Activated CD4-positive, alpha-beta T cell treated with anti-CD3 and anti-CD28 coated beads, Interleukin-2, amount 50 U/mL, for 48 hours (primary cell): ENCODE measurements around the gene PPP6R3.
"Not testable (repeated sequence)": the region's sequence is repeated elsewhere in the genome, so short reads cannot be mapped to it uniquely, and the experiment has no call there.

Experiments used
- DNase-seq, 2 experiments: peaks; one replicate each; pipeline ENCODE4 v3.0.0-alpha.2; 2020

The PPP6R3 gene

GRCh38 chr11:68459886-68460740, 439 bp upstream of the PPP6R3 start:
- DNase-seq = peak; percentile 94 to 95

DNA sequence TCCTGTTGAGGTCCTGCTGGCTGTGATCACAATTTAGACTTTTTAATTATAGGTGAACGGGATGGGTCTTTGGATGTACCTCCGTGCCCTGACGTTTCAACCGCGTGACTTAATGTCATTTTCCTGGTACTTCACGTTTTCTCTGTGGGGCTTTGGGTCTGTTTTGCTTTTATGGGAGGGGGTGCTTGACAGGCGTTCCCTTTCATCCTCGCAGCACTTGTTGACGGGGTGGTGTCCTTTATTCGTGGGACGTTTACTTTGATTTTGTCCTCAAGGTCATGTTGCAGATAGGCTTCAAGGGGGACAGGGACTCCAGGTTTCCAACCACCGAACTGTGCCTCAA, 994 bp downstream of the PPP6R3 start:
- no peak for DNase-seq

DNA sequence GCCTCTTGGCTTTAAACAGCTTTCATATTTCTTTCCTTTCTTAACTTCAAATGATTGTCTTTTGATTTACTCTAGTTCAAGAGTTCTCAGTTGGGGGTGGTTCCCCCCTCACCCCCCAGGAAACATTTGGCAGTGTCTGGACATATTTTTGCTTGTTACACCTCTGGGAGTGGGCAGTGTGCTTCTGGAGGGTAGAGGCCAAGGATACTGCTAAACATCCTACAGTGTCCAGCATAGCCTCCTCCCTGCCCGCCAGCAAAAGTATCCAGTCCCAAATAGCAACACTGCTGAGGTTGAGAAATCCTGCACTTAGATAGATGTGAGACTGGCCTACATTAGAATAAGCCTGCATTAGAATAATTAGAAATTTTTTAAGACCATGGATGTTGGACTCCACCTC, 3.2 kb downstream of the PPP6R3 start:
- DNase-seq = no peak

DNA sequence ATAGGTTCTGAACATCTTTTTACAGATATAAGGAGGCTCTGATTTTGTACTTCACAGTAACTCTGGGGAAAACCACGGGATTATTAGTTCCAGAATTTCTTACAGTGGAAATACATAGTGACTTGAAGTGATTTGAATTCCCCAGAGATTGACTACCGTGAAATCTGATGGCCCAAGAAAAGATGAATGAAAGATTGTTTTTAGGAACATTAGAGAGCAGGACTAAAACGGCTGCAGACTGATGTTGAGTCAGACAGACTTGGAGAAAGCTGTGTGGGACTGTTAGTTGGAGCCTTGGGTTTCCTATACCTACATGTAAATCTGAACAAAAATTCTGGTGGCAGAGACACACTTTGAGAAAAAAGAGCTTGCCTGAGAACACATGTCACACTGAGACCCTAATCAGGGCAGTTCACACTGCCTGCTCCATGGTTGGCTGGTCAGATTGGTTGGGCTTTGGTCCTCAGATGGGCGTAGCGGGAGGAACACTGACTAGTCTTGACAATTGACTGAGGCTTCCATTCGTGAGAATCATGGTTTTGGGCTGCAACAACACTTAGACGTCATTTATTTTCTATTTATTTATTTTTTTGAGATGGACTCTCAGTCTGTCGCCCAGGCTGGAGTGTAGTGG, 6.8 kb downstream of the PPP6R3 start:
- no peak for DNase-seq

- no peak for DNase-seq
Observed at GRCh38 chr11:68468217-68468828, 7.8 kb downstream of the PPP6R3 start.

DNA sequence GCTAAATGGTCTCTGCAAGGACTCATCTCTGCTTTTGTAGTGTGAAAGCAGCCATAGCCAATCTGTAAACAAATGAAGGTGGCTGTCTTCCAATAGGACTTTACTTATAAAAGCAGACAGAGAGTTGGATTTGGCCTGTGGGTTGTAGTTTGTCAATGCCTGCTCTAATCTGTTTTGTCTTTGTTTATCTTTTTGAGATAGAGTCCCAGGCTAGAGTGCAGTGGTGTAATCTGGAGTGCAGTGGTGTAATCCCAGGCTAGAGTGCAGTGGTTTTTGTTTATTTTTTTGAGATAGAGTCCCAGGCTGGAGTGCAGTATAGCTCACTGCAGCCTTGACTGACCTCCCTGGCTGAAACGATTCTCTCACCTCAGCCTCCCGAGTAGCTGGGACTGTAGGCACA, 8.6 kb downstream of the PPP6R3 start:
- no peak for DNase-seq

DNA sequence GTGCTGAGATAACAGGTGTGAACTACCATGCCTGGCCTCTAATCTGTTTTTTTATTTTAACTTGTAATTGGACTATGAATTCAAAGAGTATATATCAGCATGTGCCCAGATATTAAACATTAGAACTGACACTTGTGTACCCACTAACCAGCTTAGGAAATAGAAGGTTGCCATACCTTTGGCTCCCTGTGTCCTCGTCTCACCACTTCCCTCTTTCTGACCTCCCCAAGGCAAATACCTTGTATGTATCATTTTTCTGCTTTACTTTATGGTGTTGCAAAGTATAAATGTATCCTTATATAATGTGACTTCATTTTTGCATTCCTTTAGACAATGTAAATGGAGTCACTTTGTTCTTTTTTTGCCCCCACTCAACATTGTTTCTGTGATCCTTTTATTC, 9.1 kb downstream of the PPP6R3 start:
- DNase-seq = no peak

GRCh38 chr11:68470304-68470811, 9.8 kb downstream of the PPP6R3 start:
- no peak for DNase-seq

- DNase-seq = peak; percentile 65 to 74
Observed at GRCh38 chr11:68471360-68472340, 11.1 kb downstream of the PPP6R3 start.

GRCh38 chr11:68472778-68473177, 12.2 kb downstream of the PPP6R3 start:
- no peak for DNase-seq

DNA sequence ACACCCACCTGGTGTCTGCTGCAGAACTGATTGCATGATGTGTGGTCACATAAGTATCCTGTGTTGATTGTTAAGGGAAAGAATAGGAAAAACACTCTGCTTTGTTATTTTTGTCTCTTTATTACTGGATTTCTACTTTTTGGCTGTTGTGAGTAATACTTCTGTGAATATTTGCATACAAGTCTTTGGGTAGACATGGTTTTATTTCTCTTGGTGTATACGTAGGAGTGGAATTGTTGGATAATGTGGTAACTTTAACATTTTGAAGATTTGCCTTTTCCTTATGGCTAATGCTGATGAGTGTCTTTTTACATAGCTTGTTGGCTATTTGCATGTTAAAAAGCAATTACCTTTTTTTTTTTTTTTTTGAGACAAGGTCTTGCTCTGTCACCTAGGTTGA, 13.1 kb downstream of the PPP6R3 start:
- DNase-seq = no peak

DNA sequence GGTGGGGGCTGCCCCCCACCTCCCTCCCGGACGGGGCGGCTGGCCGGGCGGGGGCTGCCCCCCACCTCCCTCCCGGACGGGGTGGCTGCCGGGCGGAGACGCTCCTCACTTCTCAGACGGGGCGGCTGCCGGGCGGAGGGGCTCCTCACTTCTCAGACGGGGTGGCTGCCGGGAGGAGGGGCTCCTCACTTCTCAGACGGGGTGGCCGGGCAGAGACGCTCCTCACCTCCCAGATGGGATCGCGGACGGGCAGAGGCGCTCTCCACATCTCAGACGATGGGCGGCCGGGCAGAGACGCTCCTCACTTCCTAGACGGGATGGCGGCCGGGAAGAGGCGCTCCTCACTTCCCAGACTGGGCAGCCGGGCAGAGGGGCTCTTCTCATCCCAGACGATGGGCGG, 15.1 kb downstream of the PPP6R3 start:
- DNase-seq = not testable (repeated sequence)

- DNase-seq = no peak
Observed at GRCh38 chr11:68479390-68479789, 18.8 kb downstream of the PPP6R3 start.

GRCh38 chr11:68480193-68480592, 19.6 kb downstream of the PPP6R3 start:
- DNase-seq = no peak

GRCh38 chr11:68480852-68481510, 20.4 kb downstream of the PPP6R3 start:
- no peak for DNase-seq

GRCh38 chr11:68481579-68482240, 21.2 kb downstream of the PPP6R3 start:
- DNase-seq = no peak

- DNase-seq = no peak
Observed at GRCh38 chr11:68488623-68489022, 28.1 kb downstream of the PPP6R3 start.

- no peak for DNase-seq
Observed at GRCh38 chr11:68495220-68495729, 34.7 kb downstream of the PPP6R3 start.

DNA sequence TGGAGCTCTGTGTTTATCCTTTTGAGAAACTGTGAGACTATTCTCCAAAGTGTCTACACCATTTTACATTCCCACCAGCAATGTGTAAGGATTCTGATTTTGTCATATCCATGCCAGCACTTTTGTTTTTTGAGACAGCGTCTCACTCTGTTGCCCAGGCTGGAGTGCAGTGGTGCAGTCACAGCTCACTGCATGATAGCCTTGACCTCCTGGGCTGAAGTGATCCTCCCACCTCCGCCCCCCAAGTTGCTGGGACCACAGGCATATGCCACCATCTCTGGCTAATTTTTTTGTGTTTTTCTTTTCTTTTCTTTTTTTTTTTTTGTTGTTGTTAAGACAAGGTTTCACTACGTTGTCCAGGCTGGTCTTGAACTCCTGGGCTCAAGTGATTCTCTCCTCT, 35.3 kb downstream of the PPP6R3 start:
- no peak for DNase-seq

DNA sequence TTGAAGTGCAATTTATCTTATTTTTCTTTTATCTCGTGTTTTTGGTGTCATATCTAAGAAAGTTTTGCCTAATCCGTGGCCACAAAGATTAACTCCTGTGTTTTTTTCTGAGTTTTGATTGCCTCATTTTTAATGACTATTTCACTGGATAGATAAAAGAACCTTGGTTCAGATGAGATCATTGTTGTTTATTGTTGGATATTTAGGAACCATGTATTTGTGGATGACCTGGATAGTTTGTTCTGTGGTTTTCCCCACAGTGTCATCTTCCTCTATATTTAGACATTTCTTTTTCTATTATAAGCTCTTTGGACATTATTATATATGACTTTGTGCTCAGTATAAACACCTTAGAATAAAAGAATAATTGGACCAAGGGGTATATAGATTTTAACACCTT, 37.2 kb downstream of the PPP6R3 start:
- no peak for DNase-seq

GRCh38 chr11:68498321-68498720, 37.8 kb downstream of the PPP6R3 start:
- DNase-seq = no peak
